HG03139 (cell line): ENCODE data around the gene ZC3H8.

Experiments
- ATAC-seq: cut with Tn5 transposase; IDR thresholded peaks from one replicate; pipeline ENCODE4 v1.9.1; 2021; ENCODE audit not compliant: unreplicated experiment

The ZC3H8 gene

GRCh38 chr2:112166806-112167499 lies 87.9 kb downstream of the ZC3H8 start:
- ATAC-seq = no peak

GRCh38 chr2:112165296-112165695 lies 89.5 kb downstream of the ZC3H8 start:
- ATAC-seq = no peak

GRCh38 chr2:112164876-112165275 lies 90.0 kb downstream of the ZC3H8 start:
- no peak for ATAC-seq

- no peak for ATAC-seq
These were observed 91.3 kb downstream of the ZC3H8 start for GRCh38 chr2:112163541-112163981.

GRCh38 chr2:112162956-112163355 lies 91.9 kb downstream of the ZC3H8 start:
- no peak for ATAC-seq

GRCh38 chr2:112162341-112162740 lies 92.5 kb downstream of the ZC3H8 start:
- no peak for ATAC-seq
